Measurements from ENCODE around the gene IRX2.

DNA sequence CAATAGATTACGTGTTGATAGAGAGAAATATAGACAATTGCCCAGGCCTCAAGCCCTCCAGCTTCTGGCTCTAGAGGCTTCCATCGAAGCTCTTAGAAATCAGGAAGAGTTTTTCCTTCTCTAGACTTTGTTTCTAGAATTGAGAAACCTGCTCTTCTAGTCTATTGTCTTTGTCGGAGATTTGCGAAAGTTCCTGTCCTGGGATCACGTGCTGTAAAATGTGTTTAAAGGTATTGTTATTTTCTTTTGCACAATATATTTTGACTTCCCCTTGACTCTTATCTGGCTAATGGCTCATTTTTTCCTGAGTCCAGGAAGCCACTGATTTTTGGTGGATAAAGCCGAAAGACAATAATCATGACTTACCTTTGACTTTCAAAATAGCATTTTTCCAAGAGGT is 32.1 kb downstream of the IRX2 start:
- TF ChIP-seq, protein P1, sequence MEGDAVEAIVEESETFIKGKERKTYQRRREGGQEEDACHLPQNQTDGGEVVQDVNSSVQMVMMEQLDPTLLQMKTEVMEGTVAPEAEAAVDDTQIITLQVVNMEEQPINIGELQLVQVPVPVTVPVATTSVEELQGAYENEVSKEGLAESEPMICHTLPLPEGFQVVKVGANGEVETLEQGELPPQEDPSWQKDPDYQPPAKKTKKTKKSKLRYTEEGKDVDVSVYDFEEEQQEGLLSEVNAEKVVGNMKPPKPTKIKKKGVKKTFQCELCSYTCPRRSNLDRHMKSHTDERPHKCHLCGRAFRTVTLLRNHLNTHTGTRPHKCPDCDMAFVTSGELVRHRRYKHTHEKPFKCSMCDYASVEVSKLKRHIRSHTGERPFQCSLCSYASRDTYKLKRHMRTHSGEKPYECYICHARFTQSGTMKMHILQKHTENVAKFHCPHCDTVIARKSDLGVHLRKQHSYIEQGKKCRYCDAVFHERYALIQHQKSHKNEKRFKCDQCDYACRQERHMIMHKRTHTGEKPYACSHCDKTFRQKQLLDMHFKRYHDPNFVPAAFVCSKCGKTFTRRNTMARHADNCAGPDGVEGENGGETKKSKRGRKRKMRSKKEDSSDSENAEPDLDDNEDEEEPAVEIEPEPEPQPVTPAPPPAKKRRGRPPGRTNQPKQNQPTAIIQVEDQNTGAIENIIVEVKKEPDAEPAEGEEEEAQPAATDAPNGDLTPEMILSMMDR (IDR thresholded peaks at IDR 0.05), result no peak
- no peak for TF ChIP-seq POLR2A (IDR thresholded peaks at IDR 0.05)
